Suprapubic skin (tissue), 4 donors: ENCODE results near the gene MED27. TPM values are rescaled to one million over a fixed set of nuclear protein-coding genes. Genes with fewer than 3 reads are reported as not detected.

Experiments
- DNase-seq, 2 donors: peaks; one replicate each; pipeline ENCODE4 v3.0.0-alpha.2; 2019; ENCODE audit warnings: low spot score in 2 of 2
- H3K27ac ChIP-seq: fragments of 200-600 bp; sonication (generic); one replicate; pipeline ENCODE4 v1.5.1; 2019
- H3K27me3 ChIP-seq: fragments of 200-600 bp; sonication (generic); one replicate; pipeline ENCODE4 v1.5.1; 2019
- H3K36me3 ChIP-seq: fragments of 200-600 bp; sonication (generic); one replicate; pipeline ENCODE4 v1.5.1; 2019
- H3K4me1 ChIP-seq: fragments of 200-600 bp; sonication (generic); one replicate; pipeline ENCODE4 v1.5.1; 2019
- H3K4me3 ChIP-seq: fragments of 200-600 bp; sonication (generic); one replicate; pipeline ENCODE4 v1.5.1; 2019; ENCODE audit warnings: mild to moderate bottlenecking
- H3K9me3 ChIP-seq: fragments of 200-600 bp; sonication (generic); one replicate; pipeline ENCODE4 v1.5.1; 2019
- CTCF ChIP-seq, 2 donors: fragments of 200-600 bp in 1 of 2; fragments of 450-650 bp in 1 of 2; sonication (generic) in 1 of 2; IDR thresholded peaks; one replicate each; pipeline ENCODE4 v1.5.1; 2016 to 2019; ENCODE audit warnings: antibody characterized with exemption in 2 of 2, mild to moderate bottlenecking in 1 of 2, moderate library complexity in 1 of 2
- EP300 ChIP-seq: sonication (generic); formaldehyde crosslinking; IDR thresholded peaks from one replicate; pipeline ENCODE4 v1.6.1; 2017; ENCODE audit warnings: antibody characterized with exemption
- POLR2A ChIP-seq, 2 donors: fragments of 450-650 bp; IDR thresholded peaks; one replicate each; pipeline ENCODE4 v1.6.1; 2017; ENCODE audit warnings: antibody characterized with exemption in 2 of 2, mild to moderate bottlenecking in 2 of 2, moderate library complexity in 2 of 2
- POLR2AphosphoS5 ChIP-seq, 3 donors: sonication (generic); formaldehyde crosslinking; IDR thresholded peaks; one replicate each; pipeline ENCODE4 v1.6.1; 2017; ENCODE audit warnings: antibody characterized with exemption in 3 of 3
- WGBS: methylation state at CpG from one replicate; pipeline ENCODE4 v1.1.5; 2018; 5-methylcytosine and 5-hydroxymethylcytosine counted together
- total RNA-seq, 4 donors: library from RNA; depleted of rRNA; stranded (reverse); fragments of >200 nt; gene quantifications; one replicate each; pipeline ENCODE4 v1.1.0, GENCODE V29; 2016

MED27 gene
- total RNA-seq, 4 donors from 2014 or later = 12.6 to 20.3 (median 16.0) TPM

DNA sequence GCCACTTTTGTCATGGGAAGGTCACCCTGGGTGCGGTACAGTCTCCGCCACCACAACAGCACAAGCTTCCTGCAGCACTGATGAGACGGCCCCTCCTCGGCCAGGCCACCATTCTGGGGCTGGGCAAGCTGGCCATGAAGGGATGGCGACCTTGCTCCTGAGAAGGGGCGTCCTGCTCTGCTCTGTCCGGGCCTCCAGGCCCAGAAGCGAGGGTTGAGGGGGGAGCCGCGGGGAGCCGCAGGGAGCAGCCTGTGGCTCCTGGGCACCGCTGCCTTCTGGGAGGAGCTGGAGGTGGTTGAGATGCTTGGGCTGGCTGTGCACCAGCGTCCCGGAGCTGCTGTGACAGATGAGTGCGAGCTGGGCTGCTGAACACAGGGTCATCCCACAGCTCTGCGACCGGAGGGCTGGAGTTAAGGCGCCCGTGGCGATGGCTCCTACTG is 255.5 kb downstream of the MED27 start:
- Histone ChIP-seq H3K4me3 (no peak overlapping the region), H3K36me3 (no peaks in the 10 kb centered on the region), H3K27ac (no peak overlapping the region), H3K9me3 (no peaks in the 10 kb centered on the region), H3K27me3 (peaks cover 59% of the 10 kb centered on the region), H3K4me1 (no peaks in the 10 kb centered on the region)
- TF ChIP-seq POLR2A (IDR thresholded peaks at IDR 0.05) (no peak), EP300 (no peak), POLR2AphosphoS5 (IDR thresholded peaks at IDR 0.05) (no peak), CTCF (IDR thresholded peaks at IDR 0.05) (no peak)
- DNase-seq = no peak
- 86% methylated on average over 3 of the region's 20 CpGs for WGBS

GRCh38 chr9:131823701-131824146 is 255.9 kb downstream of the MED27 start:
- DNase-seq = no peak
- Histone ChIP-seq H3K4me3 (no peak overlapping the region), H3K27ac (no peak overlapping the region), H3K27me3 (peaks cover 59% of the 10 kb centered on the region), H3K36me3 (no peaks in the 10 kb centered on the region), H3K9me3 (no peaks in the 10 kb centered on the region), H3K4me1 (no peaks in the 10 kb centered on the region)
- whole genome bisulfite sequencing = 44% methylated on average over 20 of the region's 35 CpGs
- TF ChIP-seq CTCF (IDR thresholded peaks at IDR 0.05) (no peak), EP300 (no peak), POLR2A (IDR thresholded peaks at IDR 0.05) (no peak), POLR2AphosphoS5 (IDR thresholded peaks at IDR 0.05) (no peak)

GRCh38 chr9:131818089-131818488 is 261.6 kb downstream of the MED27 start:
- Histone ChIP-seq H3K36me3 (no peaks in the 10 kb centered on the region), H3K4me1 (peaks cover 6% of the 10 kb centered on the region), H3K9me3 (no peaks in the 10 kb centered on the region), H3K27ac (no peak overlapping the region), H3K27me3 (peaks cover 51% of the 10 kb centered on the region), H3K4me3 (no peak overlapping the region)
- DNase-seq = no peak
- 75% methylated on average over 7 of the region's 7 CpGs for WGBS
- no peak for TF ChIP-seq POLR2AphosphoS5 (IDR thresholded peaks at IDR 0.05)
- no peak for TF ChIP-seq EP300
- no peak for TF ChIP-seq CTCF (IDR thresholded peaks at IDR 0.05)
- no peak for TF ChIP-seq POLR2A (IDR thresholded peaks at IDR 0.05)

DNA sequence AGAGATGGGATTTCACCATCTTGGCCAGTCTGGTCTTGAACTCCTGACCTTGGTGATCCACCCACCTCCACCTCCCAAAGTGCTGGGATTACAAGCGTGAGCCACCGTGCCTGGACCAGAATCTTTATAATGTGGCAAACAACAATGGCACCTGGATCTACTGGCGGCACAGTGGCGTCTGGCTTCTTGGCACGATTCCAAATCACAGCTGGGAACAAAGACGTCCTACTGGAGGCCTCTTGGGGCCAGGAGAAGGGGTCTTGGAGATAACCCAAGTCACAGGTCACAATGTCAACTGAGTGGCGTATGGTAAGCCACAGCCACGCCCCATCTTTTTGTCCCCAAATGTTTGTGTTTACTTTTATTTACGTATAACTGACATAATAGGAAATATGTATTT is 262.0 kb downstream of the MED27 start:
- no peaks in the 10 kb centered on the region for H3K9me3 ChIP-seq
- H3K4me3 ChIP-seq = no peak overlapping the region
- no peak overlapping the region for H3K27ac ChIP-seq
- no peak for DNase-seq
- H3K36me3 ChIP-seq = no peaks in the 10 kb centered on the region
- no peak for TF ChIP-seq CTCF (IDR thresholded peaks at IDR 0.05)
- TF ChIP-seq EP300 = no peak
- TF ChIP-seq POLR2AphosphoS5 (IDR thresholded peaks at IDR 0.05) = no peak
- TF ChIP-seq POLR2A (IDR thresholded peaks at IDR 0.05) = no peak
- H3K27me3 ChIP-seq = peaks cover 51% of the 10 kb centered on the region
- H3K4me1 ChIP-seq = peaks cover 6% of the 10 kb centered on the region
- 29% methylated on average over 9 of the region's 9 CpGs for WGBS

DNA sequence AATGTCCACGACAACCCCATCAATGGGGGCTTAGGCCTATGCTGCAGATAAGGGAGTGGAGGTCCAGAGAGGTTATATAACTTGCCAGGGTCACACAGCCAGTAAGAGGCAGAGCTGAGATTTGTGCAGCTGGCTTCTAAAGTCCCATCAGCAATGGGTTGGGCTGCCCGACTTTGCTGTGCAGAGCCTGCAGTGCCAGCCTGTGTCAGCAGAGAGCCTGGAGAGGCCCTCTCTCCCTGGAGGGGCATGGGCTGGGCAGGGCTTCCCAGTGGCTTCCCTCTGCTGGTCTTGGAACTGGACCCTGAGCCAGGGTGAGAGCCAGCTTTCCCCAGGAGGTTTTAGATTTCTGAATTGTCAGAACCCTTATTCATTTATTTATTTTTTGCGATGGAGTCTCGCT is 262.6 kb downstream of the MED27 start:
- H3K27ac ChIP-seq = no peak overlapping the region

More for the DNA sequence above, 262.6 kb downstream of the MED27 start:
- Histone ChIP-seq H3K36me3 (no peaks in the 10 kb centered on the region), H3K27me3 (peaks cover 54% of the 10 kb centered on the region), H3K4me3 (no peak overlapping the region), H3K9me3 (no peaks in the 10 kb centered on the region), H3K4me1 (peaks cover 6% of the 10 kb centered on the region)
- TF ChIP-seq POLR2A (IDR thresholded peaks at IDR 0.05) (no peak), POLR2AphosphoS5 (IDR thresholded peaks at IDR 0.05) (no peak), EP300 (no peak), CTCF (IDR thresholded peaks at IDR 0.05) (no peak)
- no peak for DNase-seq
- 90% methylated on average over 4 of the region's 4 CpGs for WGBS
